Panc1 (cell line): ENCODE results near the gene BUB1.

Experiments
- SIN3A ChIP-seq: IDR thresholded peaks from 2 replicates; pipeline ENCODE4 v1.6.1; 2012; ENCODE audit warnings: low read depth, mild to moderate bottlenecking, low read length, moderate library complexity, borderline replicate concordance; ENCODE audit not compliant: insufficient read depth
- TF ChIP-seq, protein P1 (sequence below): fragments of 450-650 bp; IDR thresholded peaks from 2 replicates; pipeline ENCODE4 v1.5.1; 2017; ENCODE audit warnings: mild to moderate bottlenecking

DNA sequence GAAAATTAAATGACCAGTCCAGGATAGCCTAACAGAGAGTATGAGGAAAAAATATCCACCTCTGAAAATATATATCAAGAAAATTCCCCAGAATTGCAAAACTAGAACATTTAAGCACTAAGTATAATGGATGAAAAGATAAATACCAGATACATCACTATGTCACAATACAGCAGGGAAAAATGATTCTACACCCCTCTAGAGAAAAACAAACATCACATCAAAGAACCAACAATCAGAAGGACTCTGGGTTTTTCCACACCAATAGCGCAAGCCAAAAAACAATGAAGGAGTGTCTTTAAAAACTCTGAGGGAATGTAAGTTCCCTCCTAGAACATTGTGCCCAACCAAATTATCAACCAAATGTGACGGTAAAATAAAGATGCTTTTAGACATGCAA is 13.7 kb downstream of the BUB1 start:
- TF ChIP-seq, protein P1, sequence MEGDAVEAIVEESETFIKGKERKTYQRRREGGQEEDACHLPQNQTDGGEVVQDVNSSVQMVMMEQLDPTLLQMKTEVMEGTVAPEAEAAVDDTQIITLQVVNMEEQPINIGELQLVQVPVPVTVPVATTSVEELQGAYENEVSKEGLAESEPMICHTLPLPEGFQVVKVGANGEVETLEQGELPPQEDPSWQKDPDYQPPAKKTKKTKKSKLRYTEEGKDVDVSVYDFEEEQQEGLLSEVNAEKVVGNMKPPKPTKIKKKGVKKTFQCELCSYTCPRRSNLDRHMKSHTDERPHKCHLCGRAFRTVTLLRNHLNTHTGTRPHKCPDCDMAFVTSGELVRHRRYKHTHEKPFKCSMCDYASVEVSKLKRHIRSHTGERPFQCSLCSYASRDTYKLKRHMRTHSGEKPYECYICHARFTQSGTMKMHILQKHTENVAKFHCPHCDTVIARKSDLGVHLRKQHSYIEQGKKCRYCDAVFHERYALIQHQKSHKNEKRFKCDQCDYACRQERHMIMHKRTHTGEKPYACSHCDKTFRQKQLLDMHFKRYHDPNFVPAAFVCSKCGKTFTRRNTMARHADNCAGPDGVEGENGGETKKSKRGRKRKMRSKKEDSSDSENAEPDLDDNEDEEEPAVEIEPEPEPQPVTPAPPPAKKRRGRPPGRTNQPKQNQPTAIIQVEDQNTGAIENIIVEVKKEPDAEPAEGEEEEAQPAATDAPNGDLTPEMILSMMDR, result no peak
- no peak for TF ChIP-seq SIN3A
